Endothelial cell (in vitro differentiated cells): ENCODE data around the gene PDE4D. TPM values are rescaled to one million over a fixed set of nuclear protein-coding genes. Genes with fewer than 3 reads are reported as not detected.

Experiments
- DNase-seq: peaks from one replicate; pipeline ENCODE4 v3.0.0; 2021; ENCODE audit warnings: low spot score
- H3K27ac Mint-ChIP-seq: one replicate; pipeline ENCODE4 v1.8.0; 2021; ENCODE audit warnings: mixed read lengths, inconsistent platforms; ENCODE audit not compliant: unreplicated experiment
- H3K27me3 Mint-ChIP-seq: one replicate; pipeline ENCODE4 v1.8.0; 2021; ENCODE audit warnings: mild to moderate bottlenecking, moderate library complexity, mixed read lengths, inconsistent platforms; ENCODE audit not compliant: unreplicated experiment
- H3K36me3 Mint-ChIP-seq: one replicate; pipeline ENCODE4 v1.8.0; 2021; ENCODE audit warnings: mild to moderate bottlenecking, low read depth, mixed read lengths, inconsistent platforms; ENCODE audit not compliant: unreplicated experiment
- H3K4me1 Mint-ChIP-seq: one replicate; pipeline ENCODE4 v1.8.0; 2021; ENCODE audit warnings: mild to moderate bottlenecking, mixed read lengths, inconsistent platforms; ENCODE audit not compliant: unreplicated experiment
- H3K4me3 Mint-ChIP-seq: one replicate; pipeline ENCODE4 v1.8.0; 2021; ENCODE audit warnings: mild to moderate bottlenecking, mixed read lengths, inconsistent platforms; ENCODE audit not compliant: unreplicated experiment
- H3K9me3 Mint-ChIP-seq: one replicate; pipeline ENCODE4 v1.8.0; 2021; ENCODE audit warnings: mixed read lengths, inconsistent platforms; ENCODE audit not compliant: unreplicated experiment
- CTCF ChIP-seq: fragments of 200-600 bp; sonication (generic); IDR thresholded peaks from one replicate; pipeline ENCODE4 v1.5.0; 2021; ENCODE audit warnings: antibody characterized with exemption; ENCODE audit not compliant: unreplicated experiment
- total RNA-seq: library from RNA; stranded (reverse); fragmentation: NEBNext Ultra II Directional; extraction: Animal tissue kit (Norgen Biotek cat#: 25700); gene quantifications from one replicate; pipeline ENCODE4 v1.2.1, GENCODE V29; 2021; ENCODE audit not compliant: unreplicated experiment

Gene PDE4D
- total RNA-seq, 1 donor from 2014 or later, result 9.4 TPM

GRCh38 chr5:59423021-59423420, 470.5 kb downstream of the PDE4D start:
- Mint-ChIP-seq H3K27me3 (peaks cover 1% of the 10 kb centered on the region), H3K4me1 (no peaks in the 10 kb centered on the region), H3K9me3 (no peaks in the 10 kb centered on the region), H3K4me3 (no peak overlapping the region), H3K27ac (no peak overlapping the region), H3K36me3 (no peaks in the 10 kb centered on the region)
- no peak for DNase-seq
- no peak for TF ChIP-seq CTCF

GRCh38 chr5:59421986-59422941, 471.3 kb downstream of the PDE4D start:
- peaks cover 1% of the 10 kb centered on the region for H3K27me3 Mint-ChIP-seq
- H3K4me1 Mint-ChIP-seq, result no peaks in the 10 kb centered on the region
- DNase-seq, result no peak
- H3K27ac Mint-ChIP-seq, result no peak overlapping the region
- H3K4me3 Mint-ChIP-seq, result no peak overlapping the region
- no peaks in the 10 kb centered on the region for H3K36me3 Mint-ChIP-seq
- no peaks in the 10 kb centered on the region for H3K9me3 Mint-ChIP-seq
- TF ChIP-seq CTCF, result no peak

- no peak for DNase-seq
- no peak overlapping the region for H3K4me3 Mint-ChIP-seq
- no peaks in the 10 kb centered on the region for H3K36me3 Mint-ChIP-seq
- no peaks in the 10 kb centered on the region for H3K9me3 Mint-ChIP-seq
- no peaks in the 10 kb centered on the region for H3K27me3 Mint-ChIP-seq
- no peak for TF ChIP-seq CTCF
- no peaks in the 10 kb centered on the region for H3K4me1 Mint-ChIP-seq
- no peak overlapping the region for H3K27ac Mint-ChIP-seq
Measured at GRCh38 chr5:59420596-59420995, 472.9 kb downstream of the PDE4D start.

GRCh38 chr5:59418808-59419207, 474.7 kb downstream of the PDE4D start:
- no peak for DNase-seq
- no peak for TF ChIP-seq CTCF
- H3K27ac Mint-ChIP-seq, result no peak overlapping the region
- H3K27me3 Mint-ChIP-seq, result peaks cover 1% of the 10 kb centered on the region
- no peak overlapping the region for H3K4me3 Mint-ChIP-seq
- no peaks in the 10 kb centered on the region for H3K36me3 Mint-ChIP-seq
- no peaks in the 10 kb centered on the region for H3K4me1 Mint-ChIP-seq
- H3K9me3 Mint-ChIP-seq, result no peaks in the 10 kb centered on the region

GRCh38 chr5:59416451-59416850, 477.1 kb downstream of the PDE4D start:
- no peaks in the 10 kb centered on the region for H3K9me3 Mint-ChIP-seq
- no peak for DNase-seq
- no peak for TF ChIP-seq CTCF

More at GRCh38 chr5:59416451-59416850, 477.1 kb downstream of the PDE4D start:
- H3K36me3 Mint-ChIP-seq, result no peaks in the 10 kb centered on the region
- no peaks in the 10 kb centered on the region for H3K4me1 Mint-ChIP-seq
- peaks cover 1% of the 10 kb centered on the region for H3K27me3 Mint-ChIP-seq
- no peak overlapping the region for H3K4me3 Mint-ChIP-seq
- H3K27ac Mint-ChIP-seq, result no peak overlapping the region
